Motor neuron (in vitro differentiated cells): ENCODE data around the gene EXOC4. TPM values are rescaled to one million over a fixed set of nuclear protein-coding genes. Genes with fewer than 3 reads are reported as not detected.
A peak's percentile ranks its signal among the peaks of the same experiment; 100 is the strongest.

Source experiments
- ATAC-seq, 8 experiments: fragments of 200-7000 bp; cut with Tn5 transposase; replicated peaks in 6 of 8; 2 replicates each; pipeline ENCODE4 v1.8.0; 2021; ENCODE audit warnings: mild to moderate bottlenecking in 8 of 8, moderate library complexity in 8 of 8
- H3K27ac ChIP-seq, 2 donors: fragments of 250-450 bp; sonication (Bioruptor Pico); 2 replicates each; pipeline ENCODE4 v1.9.0; 2021; ENCODE audit warnings: antibody characterized with exemption in 2 of 2, mild to moderate bottlenecking in 2 of 2, moderate library complexity in 1 of 2
- H3K4me1 ChIP-seq, 2 donors: fragments of 250-450 bp; sonication (Bioruptor Pico); replicated peaks in 1 of 2; 2 replicates each; pipeline ENCODE4 v1.6.1; 2021; ENCODE audit warnings: antibody characterized with exemption in 2 of 2, mild to moderate bottlenecking in 2 of 2, moderate library complexity in 1 of 2
- H3K4me3 ChIP-seq, 5 donors: fragments of 250-450 bp; sonication (Bioruptor Pico); 2 replicates each; pipeline ENCODE4 v1.9.0; 2021; ENCODE audit warnings: antibody characterized with exemption in 5 of 5, mild to moderate bottlenecking in 5 of 5, moderate library complexity in 4 of 5
- WGBS, 10 experiments: fragments of 450-650 bp; shearing (Covaris generic); methylation state at CpG; one replicate each; pipeline ENCODE4 v1.0.0; 2022; 5-methylcytosine and 5-hydroxymethylcytosine counted together
- in situ Hi-C, 9 experiments: fragments of 400-800 bp; cut with MboI; loops; one replicate each; pipeline ENCODE4 v1.15.0; 2021; ENCODE audit warnings: low sequenced_read_pairs in 9 of 9, low pct_unique_long_range_greater_than_20kb in 2 of 9; ENCODE audit not compliant: unreplicated experiment in 9 of 9
- total RNA-seq, 8 experiments: library from RNA; unstranded; fragments of 300-600 nt; gene quantifications; 2 replicates each; pipeline versions ENCODE4 v1.2.3 to v1.2.4, GENCODE V29; 2022

Gene EXOC4
- total RNA-seq, 8 experiments from 2014 or later: 47.7 to 103 (median 60.2) TPM

- H3K4me1 ChIP-seq: no peaks in the 10 kb centered on the region
- H3K4me3 ChIP-seq: no peak overlapping the region
- 64 to 100% (median 100%) methylated on average over 1 to 2 of the region's 2 CpGs for WGBS, 10 experiments
- H3K27ac ChIP-seq: no peak overlapping the region
- in situ Hi-C loops: no loop called here
- ATAC-seq: peak in 1 of 8 experiments; percentile 48
Observed at GRCh38 chr7:133912916-133913697, 660.2 kb downstream of the EXOC4 start.

DNA sequence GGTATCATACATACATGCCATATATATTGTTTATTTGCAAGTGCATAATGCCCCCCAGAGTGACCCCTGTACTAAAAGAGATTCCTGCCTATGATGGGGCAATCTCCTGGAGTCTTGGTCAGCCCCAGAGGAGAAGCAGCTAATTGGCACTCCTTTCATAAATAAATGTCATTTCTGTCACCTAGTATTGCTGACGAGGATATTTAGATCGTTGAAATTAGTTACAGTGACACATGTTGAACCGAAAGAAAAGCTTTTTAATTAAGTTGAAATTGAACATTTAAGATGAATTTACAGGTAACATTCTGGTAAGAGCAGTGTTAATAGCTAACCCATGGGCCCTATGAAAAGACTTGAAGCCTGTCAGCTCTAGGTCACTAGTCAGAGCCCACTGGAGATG lies 663.7 kb downstream of the EXOC4 start:
- H3K4me1 ChIP-seq: no peaks in the 10 kb centered on the region
- in situ Hi-C loops: no loop called here
- no peak overlapping the region for H3K27ac ChIP-seq
- no peak overlapping the region for H3K4me3 ChIP-seq
- WGBS, 10 experiments: 60 to 100% (median 100%) methylated on average over 1 to 3 of the region's 3 CpGs; no CpG with 5 or more reads in 2 of the 10 experiments
- ATAC-seq: no peak

DNA sequence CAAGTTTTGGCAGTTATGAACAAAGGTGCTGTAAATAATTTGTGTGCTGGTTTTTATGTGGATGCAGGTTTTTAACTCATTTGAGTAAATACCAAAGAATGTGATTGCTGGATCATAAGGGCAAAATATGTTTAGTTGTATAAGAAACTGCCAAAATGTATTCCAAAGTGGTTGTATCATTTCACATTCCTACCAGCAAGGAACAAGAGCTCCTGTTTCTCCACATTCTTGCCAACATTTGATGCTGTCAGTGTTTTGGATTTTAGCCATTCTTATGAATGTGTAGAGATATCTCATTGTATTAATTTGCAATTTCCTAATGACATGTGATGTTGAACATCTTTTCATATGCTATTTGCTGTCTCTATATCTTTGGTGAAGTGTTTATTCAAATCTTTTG lies 666.9 kb downstream of the EXOC4 start:
- Histone ChIP-seq H3K4me1 (peaks cover 0 to 1% of the 10 kb centered on the region in 2 donors), H3K4me3 (no peak overlapping the region), H3K27ac (no peak overlapping the region)
- in situ Hi-C loops: no loop called here
- ATAC-seq: no peak

GRCh38 chr7:133921635-133922182 lies 668.8 kb downstream of the EXOC4 start:
- ATAC-seq: no peak
- Histone ChIP-seq H3K27ac (no peak overlapping the region), H3K4me3 (no peak overlapping the region), H3K4me1 (peaks cover 0 to 6% of the 10 kb centered on the region in 2 donors)
- in situ Hi-C loops: no loop called here

GRCh38 chr7:133923974-133924373 lies 671.1 kb downstream of the EXOC4 start:
- ATAC-seq: no peak
- H3K27ac ChIP-seq: no peak overlapping the region
- H3K4me1 ChIP-seq: peaks cover 0 to 6% of the 10 kb centered on the region in 2 donors
- H3K4me3 ChIP-seq: no peak overlapping the region
- in situ Hi-C loops: no loop called here
- WGBS, 10 experiments: 81 to 100% (median 91%) methylated on average over 3 to 4 of the region's 4 CpGs

GRCh38 chr7:133931053-133931452 lies 678.2 kb downstream of the EXOC4 start:
- Histone ChIP-seq H3K27ac (no peak overlapping the region), H3K4me3 (no peak overlapping the region), H3K4me1 (peaks cover 17 to 25% of the 10 kb centered on the region in 2 donors)
- no peak for ATAC-seq
- in situ Hi-C loops: no loop called here
- 36 to 100% (median 72%) methylated on average over 1 of the region's 1 CpG; no CpG with 5 or more reads in 2 of the 10 experiments for WGBS, 10 experiments

GRCh38 chr7:133932591-133932990 lies 679.7 kb downstream of the EXOC4 start:
- peak in 2 of 8 experiments; percentile 28 to 34 for ATAC-seq
- H3K27ac ChIP-seq: no peak overlapping the region
- peaks cover 17 to 25% of the 10 kb centered on the region in 2 donors for H3K4me1 ChIP-seq
- WGBS, 10 experiments: 0 to 100% (median 13%) methylated on average over 1 of the region's 1 CpG; no CpG with 5 or more reads in 4 of the 10 experiments
- no peak overlapping the region for H3K4me3 ChIP-seq
- in situ Hi-C loops: no loop called here

DNA sequence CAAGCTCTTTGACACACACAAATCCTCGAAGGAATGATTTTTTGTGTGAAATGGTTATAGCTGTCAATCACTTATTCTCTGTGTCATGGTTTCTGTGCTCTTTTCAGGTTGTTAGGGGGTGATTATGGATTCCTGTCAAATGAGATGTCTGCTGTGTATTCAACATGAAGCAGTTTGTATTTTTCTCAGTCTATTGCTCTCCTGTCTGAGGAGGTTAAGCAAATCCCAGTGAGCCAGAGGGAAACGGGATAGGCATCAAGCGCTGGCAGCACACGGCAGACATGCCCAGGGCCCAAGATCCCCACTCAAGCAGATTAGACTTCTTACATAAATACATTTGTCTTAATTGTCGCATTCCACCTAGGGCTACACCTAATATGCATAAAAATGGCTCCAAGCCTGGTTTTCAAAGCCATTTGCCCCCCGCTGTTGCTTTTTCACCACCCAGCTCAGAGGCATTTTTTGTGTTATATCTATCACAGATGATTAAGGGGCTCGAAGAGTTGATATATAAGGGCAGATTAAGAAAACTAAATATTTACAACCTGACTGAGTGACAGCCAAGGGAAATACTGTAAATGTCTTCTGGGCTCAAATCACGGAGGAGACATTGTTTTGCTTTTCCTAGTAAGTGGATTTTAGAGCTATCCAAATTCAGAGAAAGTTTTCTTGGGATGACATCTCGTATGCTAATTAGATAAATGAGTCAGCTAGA lies 681.5 kb downstream of the EXOC4 start:
- no peak overlapping the region for H3K4me3 ChIP-seq
- in situ Hi-C loops: no loop called here
- peak in 3 of 8 experiments; percentile 69 to 77 (median 76) for ATAC-seq
- H3K4me1 ChIP-seq: peaks cover 17 to 25% of the 10 kb centered on the region in 2 donors
- WGBS, 10 experiments: 13 to 100% (median 67%) methylated on average over 1 to 9 of the region's 9 CpGs
- H3K27ac ChIP-seq: no peak overlapping the region

DNA sequence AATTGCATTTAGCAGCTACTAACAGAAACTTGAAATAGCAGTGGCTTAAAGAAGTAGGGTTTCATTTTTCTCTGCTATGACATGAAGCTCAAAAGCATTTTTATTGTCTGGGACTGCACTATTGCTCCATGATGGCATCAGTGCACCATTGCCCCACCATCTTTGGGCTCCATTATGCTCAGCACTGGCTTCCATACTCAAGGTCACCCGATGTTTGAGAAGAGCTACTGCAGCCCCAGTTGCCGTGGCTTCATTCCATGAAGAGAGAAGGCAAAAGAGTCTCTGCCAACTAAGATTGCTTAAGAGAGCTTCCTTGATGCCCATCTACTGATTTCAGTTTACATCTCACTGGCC lies 682.1 kb downstream of the EXOC4 start:
- Histone ChIP-seq H3K27ac (no peak overlapping the region), H3K4me3 (no peak overlapping the region), H3K4me1 (peaks cover 17 to 25% of the 10 kb centered on the region in 2 donors)
- in situ Hi-C loops: no loop called here
- 69 to 92% (median 80%) methylated on average over 1 to 2 of the region's 2 CpGs; no CpG with 5 or more reads in 6 of the 10 experiments for WGBS, 10 experiments
- no peak for ATAC-seq

GRCh38 chr7:133936074-133936473 lies 683.2 kb downstream of the EXOC4 start:
- no peak overlapping the region for H3K27ac ChIP-seq
- WGBS, 10 experiments: 28 to 100% (median 87%) methylated on average over 1 to 7 of the region's 7 CpGs; no CpG with 5 or more reads in 1 of the 10 experiments
- peak in 2 of 8 experiments; percentile 43 to 60 for ATAC-seq
- no peak overlapping the region for H3K4me3 ChIP-seq
- in situ Hi-C loops: no loop called here
- peaks cover 17 to 25% of the 10 kb centered on the region in 2 donors for H3K4me1 ChIP-seq

DNA sequence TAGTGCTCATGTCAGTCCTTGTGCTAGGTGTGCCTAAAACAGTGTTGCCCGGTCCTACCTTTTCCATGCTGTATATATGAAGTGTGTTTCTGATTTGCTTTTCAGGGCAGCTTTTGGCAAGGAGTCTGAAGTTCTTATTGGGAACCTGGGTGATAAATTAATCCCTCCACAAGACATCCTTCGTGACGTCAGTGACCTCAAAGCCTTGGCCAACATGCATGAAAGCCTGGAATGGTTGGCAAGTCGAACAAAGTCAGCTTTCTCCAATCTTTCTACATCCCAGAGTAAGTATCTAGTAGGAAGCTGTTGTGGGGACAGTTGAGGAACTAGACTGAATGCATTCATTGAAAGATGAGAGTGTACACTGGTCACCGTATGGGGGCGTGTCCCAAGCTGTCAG lies 684.9 kb downstream of the EXOC4 start:
- no peak overlapping the region for H3K27ac ChIP-seq
- ATAC-seq: no peak
- in situ Hi-C loops: no loop called here
- peaks cover 11 to 14% of the 10 kb centered on the region in 2 donors for H3K4me1 ChIP-seq
- no peak overlapping the region for H3K4me3 ChIP-seq
- 40 to 100% (median 93%) methylated on average over 1 to 6 of the region's 6 CpGs; no CpG with 5 or more reads in 2 of the 10 experiments for WGBS, 10 experiments

DNA sequence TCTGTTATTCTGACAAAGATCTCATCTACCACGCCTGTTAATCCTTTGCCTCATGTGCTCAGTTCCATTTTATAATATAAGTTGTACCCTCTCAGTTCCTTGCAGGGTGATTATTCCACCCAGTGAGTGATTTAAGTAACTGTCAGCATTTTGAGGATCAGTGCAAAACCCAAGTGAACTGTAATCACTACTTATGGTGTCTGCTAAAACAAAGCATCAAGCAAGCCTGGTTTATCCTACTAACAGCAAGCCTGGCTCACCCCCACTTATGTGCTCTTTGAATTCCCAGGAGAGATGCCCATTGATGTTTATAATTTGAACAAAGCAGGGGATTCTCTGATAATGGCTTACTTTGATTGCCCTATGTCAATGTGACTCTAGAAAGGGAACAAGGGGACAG lies 687.5 kb downstream of the EXOC4 start:
- in situ Hi-C loops: no loop called here
- no peak for ATAC-seq
- 80 to 100% (median 93%) methylated on average over 1 of the region's 1 CpG; no CpG with 5 or more reads in 4 of the 10 experiments for WGBS, 10 experiments
- H3K27ac ChIP-seq: no peak overlapping the region
- H3K4me1 ChIP-seq: no peaks in the 10 kb centered on the region
- H3K4me3 ChIP-seq: no peak overlapping the region

DNA sequence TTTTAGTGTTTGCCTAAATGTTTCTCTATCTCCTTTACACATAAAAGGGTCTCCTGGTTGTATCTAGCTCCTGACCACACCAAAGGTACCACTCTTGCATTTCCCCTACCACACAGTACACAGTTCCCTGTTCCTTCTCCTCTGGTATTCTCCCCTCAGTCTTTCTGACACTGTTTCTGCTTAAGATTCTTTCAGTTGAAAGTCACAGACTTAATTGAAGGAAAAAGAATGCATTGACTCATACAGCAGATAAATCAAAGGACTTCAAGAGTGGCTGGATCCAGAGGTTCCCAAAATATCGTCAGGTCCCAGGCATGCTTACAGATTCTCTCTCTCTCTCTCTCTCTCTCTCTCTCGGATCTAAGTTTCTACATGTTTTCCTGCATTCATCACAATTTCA lies 688.6 kb downstream of the EXOC4 start:
- Histone ChIP-seq H3K4me3 (no peak overlapping the region), H3K4me1 (no peaks in the 10 kb centered on the region), H3K27ac (no peak overlapping the region)
- 60 to 80% (median 77%) methylated on average over 1 to 2 of the region's 2 CpGs; no CpG with 5 or more reads in 6 of the 10 experiments for WGBS, 10 experiments
- no peak for ATAC-seq
- in situ Hi-C loops: no loop called here
